Aorta (tissue), 5 donors: ENCODE data around the gene SLC66A2. TPM values are rescaled to one million over a fixed set of nuclear protein-coding genes. Genes with fewer than 3 reads are reported as not detected.

Experiments used
- ATAC-seq: fragments of 200-7000 bp; cut with Tn5 transposase; one replicate; pipeline ENCODE4 v1.9.1; 2022; ENCODE audit warnings: moderate library complexity; ENCODE audit not compliant: low FRiP score
- DNase-seq, 2 donors: peaks; one replicate each; pipeline ENCODE4 v3.0.0-alpha.2; 2020
- H3K27ac ChIP-seq, 2 donors: one replicate each; pipeline ENCODE4 v1.5.1; 2013; ENCODE audit warnings: low read length in 2 of 2, mild to moderate bottlenecking in 2 of 2, moderate library complexity in 2 of 2, control low read depth in 1 of 2, inconsistent platforms in 1 of 2, low read depth in 1 of 2
- H3K27me3 ChIP-seq, 2 donors: one replicate each; pipeline ENCODE4 v1.6.1; 2013; ENCODE audit warnings: control low read depth in 1 of 2, low read length in 1 of 2, mild to moderate bottlenecking in 1 of 2, moderate library complexity in 1 of 2; ENCODE audit not compliant: insufficient read depth in 2 of 2, control insufficient read depth in 1 of 2
- H3K36me3 ChIP-seq, 2 donors: one replicate each; pipeline ENCODE4 v1.6.1; 2013; ENCODE audit warnings: control low read depth in 1 of 2, low read length in 1 of 2, mild to moderate bottlenecking in 1 of 2; ENCODE audit not compliant: insufficient read depth in 2 of 2, control insufficient read depth in 1 of 2
- H3K4me1 ChIP-seq, 2 donors: one replicate each; pipeline ENCODE4 v1.6.1; 2013; ENCODE audit warnings: low read length in 2 of 2, control low read depth in 1 of 2, mild to moderate bottlenecking in 1 of 2, moderate library complexity in 1 of 2; ENCODE audit not compliant: insufficient read depth in 2 of 2, control insufficient read depth in 1 of 2
- H3K4me3 ChIP-seq, 2 donors: one replicate each; pipeline ENCODE4 v1.5.1; 2013; ENCODE audit warnings: low read length in 2 of 2, control low read depth in 1 of 2, mild to moderate bottlenecking in 1 of 2
- H3K9me3 ChIP-seq: one replicate; pipeline ENCODE4 v1.6.1; 2013; ENCODE audit warnings: mild to moderate bottlenecking, low read length; ENCODE audit not compliant: control insufficient read depth
- WGBS, 2 donors: extraction: QIAGEN DNeasy Blood & Tissue Kit; methylation state at CpG; one replicate each; pipeline ENCODE4 v1.1.7; 2013; 5-methylcytosine and 5-hydroxymethylcytosine counted together
- intact Hi-C, 2 donors: fragments of 100-400 bp; cut with DNase I; formaldehyde crosslinking; loops; one replicate each; pipeline versions ENCODE4 v1.14.2 to v1.15.0; 2022
- polyA plus RNA-seq, 2 donors: library from polyadenylated mRNA; stranded (reverse); fragments of 200-250 nt; gene quantifications; one replicate each; pipeline ENCODE4 v1.2.3, GENCODE V29; 2013
- total RNA-seq, 2 donors: library from RNA; stranded (reverse); fragmentation: NEBNext Ultra II Directional; extraction: Animal tissue kit (Norgen Biotek cat#: 25700); gene quantifications; one replicate each; pipeline ENCODE4 v1.2.1, GENCODE V29; 2021
- donor health status: healthy with polysubstance abuse.
- donor health status: Bipolar disorder and iron deficiency.
- donor health status: DM: no; HTN: no; CAD: no.
- donor health status: DM: no; HTN: no; CAD: no.
- donor health status: DM: yes; HTN: yes; CAD: no.

Gene SLC66A2
- total and polyA plus RNA-seq, 4 donors: 12.9 to 48.8 (median 43.9) TPM

- Histone ChIP-seq H3K4me3 (no peak overlapping the region), H3K27ac (no peak overlapping the region), H3K36me3 (peaks cover 0 to 6% of the 10 kb centered on the region in 2 donors), H3K9me3 (peaks cover 6% of the 10 kb centered on the region), H3K27me3 (no peaks in the 10 kb centered on the region), H3K4me1 (no peaks in the 10 kb centered on the region)
- 92 to 97% methylated on average over 9 of the region's 9 CpGs for WGBS, 2 donors
- intact Hi-C loops: no loop called here
- no peak for ATAC-seq
- peak; percentile 6 to 47 for DNase-seq
These were observed 22.9 kb downstream of the SLC66A2 start for GRCh38 chr18:79928563-79928960.

DNA sequence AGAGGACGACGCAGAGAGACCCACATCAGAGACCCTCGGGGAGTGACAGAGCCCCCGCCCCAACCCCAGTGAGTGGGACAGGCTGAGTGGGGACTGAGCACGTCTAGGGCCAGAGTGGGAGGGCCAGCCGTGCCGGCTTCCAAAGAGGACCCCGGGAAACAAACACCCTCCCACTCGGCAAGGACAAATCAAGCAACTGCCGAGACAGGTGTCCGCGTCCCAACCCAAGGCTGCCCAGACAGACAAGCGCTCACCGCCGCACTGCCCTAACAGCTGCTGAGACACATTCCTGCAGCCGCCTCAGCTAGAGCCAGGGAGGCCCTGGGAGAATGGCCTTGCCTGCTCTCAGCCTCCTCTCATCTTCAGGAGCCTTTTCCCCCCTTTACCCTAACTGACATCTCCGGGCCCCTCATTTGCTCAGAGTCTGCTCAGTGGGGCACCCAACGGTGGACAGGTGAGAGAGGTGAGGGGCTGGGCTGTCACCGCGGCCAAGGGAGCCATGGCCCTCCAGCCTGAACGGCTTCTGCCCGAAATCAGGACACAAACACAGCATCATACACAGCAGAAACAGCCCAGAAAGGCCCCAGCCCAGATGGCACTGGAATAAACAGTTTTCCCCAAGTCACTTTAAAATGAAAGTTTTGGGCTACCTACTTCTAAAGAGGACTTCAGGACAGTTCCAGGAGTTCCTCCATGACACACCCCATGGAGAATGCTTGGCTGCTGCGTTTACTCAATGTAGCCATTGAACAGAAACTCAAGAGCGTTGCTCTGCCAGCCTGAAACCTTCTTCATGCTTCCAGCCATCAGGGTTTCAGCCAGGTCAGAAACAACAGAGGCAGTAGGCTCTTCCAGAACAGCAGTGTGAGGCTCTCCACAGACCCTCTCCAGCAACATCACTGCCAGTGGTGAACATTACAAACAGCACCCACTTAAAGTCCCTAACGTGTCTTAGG, 23.6 kb downstream of the SLC66A2 start:
- WGBS, 2 donors: 92 to 95% methylated on average over 25 of the region's 25 CpGs
- Histone ChIP-seq H3K27me3 (no peaks in the 10 kb centered on the region), H3K4me3 (no peak overlapping the region), H3K9me3 (peaks cover 5% of the 10 kb centered on the region), H3K4me1 (no peaks in the 10 kb centered on the region), H3K36me3 (peaks cover 0 to 6% of the 10 kb centered on the region in 2 donors), H3K27ac (no peak overlapping the region)
- DNase-seq (peak; percentile 33 to 61), ATAC-seq (no peak)
- intact Hi-C loops: no loop called here

DNA sequence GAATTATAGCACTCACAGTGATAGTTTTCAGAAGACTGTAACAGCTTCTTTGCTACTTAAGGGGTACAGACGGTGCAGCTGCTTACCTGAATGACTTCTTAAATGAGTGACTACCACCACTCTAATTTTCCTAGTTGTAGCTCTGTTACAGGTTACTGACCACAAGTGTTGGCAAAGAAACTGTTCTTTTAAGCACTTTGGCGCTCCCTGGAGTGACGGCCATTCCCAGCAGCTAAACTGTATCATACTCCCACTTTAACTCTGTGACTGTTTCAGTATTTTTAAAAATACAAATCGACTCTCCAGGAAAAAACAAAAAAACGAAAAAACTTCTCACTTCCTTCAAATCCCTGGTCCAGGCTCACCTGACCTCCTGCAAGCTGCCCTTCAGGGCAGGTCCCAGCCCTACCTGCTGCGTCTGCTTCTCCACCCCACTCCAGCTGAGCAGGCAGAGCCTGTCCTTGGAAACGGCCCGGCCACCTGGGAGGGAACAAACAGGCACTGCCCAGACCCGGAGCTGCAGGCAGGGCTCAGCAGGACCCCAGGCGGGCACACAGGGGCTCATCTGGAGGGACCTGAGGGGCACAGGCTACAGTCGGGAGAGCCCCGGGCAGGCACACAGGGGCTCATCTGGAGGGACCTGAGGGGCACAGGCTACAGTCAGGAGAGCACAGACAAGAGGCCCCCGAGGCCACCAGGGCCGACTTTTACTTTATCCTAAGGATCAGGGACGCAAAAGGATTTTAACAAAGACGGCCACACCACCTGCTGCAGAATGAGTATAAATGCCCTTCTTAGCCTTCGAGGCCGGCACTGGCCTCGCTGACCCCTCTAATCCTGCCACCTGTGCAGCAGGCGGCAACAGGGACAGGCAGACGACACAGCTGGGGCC, 24.5 kb downstream of the SLC66A2 start:
- H3K27ac ChIP-seq: no peak overlapping the region
- DNase-seq: peak; percentile 31 to 75
- H3K36me3 ChIP-seq: peaks cover 0 to 6% of the 10 kb centered on the region in 2 donors
- no peak overlapping the region for H3K4me3 ChIP-seq
- H3K27me3 ChIP-seq: no peaks in the 10 kb centered on the region
- 89 to 91% methylated on average over 21 of the region's 21 CpGs for WGBS, 2 donors
- H3K4me1 ChIP-seq: no peaks in the 10 kb centered on the region
- H3K9me3 ChIP-seq: peaks cover 5% of the 10 kb centered on the region
- no peak for ATAC-seq
- intact Hi-C loops: no loop called here

DNA sequence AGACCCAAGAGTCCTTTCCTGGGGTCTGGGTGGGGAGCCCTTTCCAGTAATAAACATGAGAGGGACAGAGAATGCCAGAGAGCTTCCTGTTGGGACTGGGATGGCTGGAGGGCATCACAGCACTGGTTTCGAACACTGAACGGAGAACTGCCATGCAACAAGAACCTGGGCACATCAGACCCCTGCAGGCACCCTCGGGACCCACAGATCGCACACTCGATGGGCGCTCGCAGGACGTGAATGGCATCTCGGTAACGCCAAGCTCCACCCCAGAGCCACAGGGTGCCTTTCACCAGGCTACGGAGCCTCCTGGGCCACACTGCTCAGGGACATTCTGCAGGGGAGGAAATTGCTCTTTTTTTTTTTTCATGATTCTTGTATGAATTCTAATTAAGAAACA, 25.1 kb downstream of the SLC66A2 start:
- 93 to 95% methylated on average over 11 of the region's 11 CpGs for WGBS, 2 donors
- Histone ChIP-seq H3K4me3 (no peak overlapping the region), H3K27ac (no peak overlapping the region), H3K9me3 (peaks cover 3% of the 10 kb centered on the region), H3K27me3 (no peaks in the 10 kb centered on the region), H3K4me1 (no peaks in the 10 kb centered on the region), H3K36me3 (peaks cover 0 to 6% of the 10 kb centered on the region in 2 donors)
- ATAC-seq (no peak), DNase-seq (peak; percentile 35 to 67)
- intact Hi-C loops: no loop called here

- H3K36me3 ChIP-seq: peaks cover 0 to 6% of the 10 kb centered on the region in 2 donors
- no peaks in the 10 kb centered on the region for H3K27me3 ChIP-seq
- H3K9me3 ChIP-seq: peaks cover 3% of the 10 kb centered on the region
- 45 to 61% methylated on average over 25 of the region's 25 CpGs for WGBS, 2 donors
- DNase-seq (peak; percentile 35 to 51), ATAC-seq (no peak)
- intact Hi-C loops: no loop called here
- H3K4me3 ChIP-seq: no peak overlapping the region
- H3K4me1 ChIP-seq: no peaks in the 10 kb centered on the region
- no peak overlapping the region for H3K27ac ChIP-seq
These were observed 26.4 kb downstream of the SLC66A2 start for GRCh38 chr18:79924814-79925731.

DNA sequence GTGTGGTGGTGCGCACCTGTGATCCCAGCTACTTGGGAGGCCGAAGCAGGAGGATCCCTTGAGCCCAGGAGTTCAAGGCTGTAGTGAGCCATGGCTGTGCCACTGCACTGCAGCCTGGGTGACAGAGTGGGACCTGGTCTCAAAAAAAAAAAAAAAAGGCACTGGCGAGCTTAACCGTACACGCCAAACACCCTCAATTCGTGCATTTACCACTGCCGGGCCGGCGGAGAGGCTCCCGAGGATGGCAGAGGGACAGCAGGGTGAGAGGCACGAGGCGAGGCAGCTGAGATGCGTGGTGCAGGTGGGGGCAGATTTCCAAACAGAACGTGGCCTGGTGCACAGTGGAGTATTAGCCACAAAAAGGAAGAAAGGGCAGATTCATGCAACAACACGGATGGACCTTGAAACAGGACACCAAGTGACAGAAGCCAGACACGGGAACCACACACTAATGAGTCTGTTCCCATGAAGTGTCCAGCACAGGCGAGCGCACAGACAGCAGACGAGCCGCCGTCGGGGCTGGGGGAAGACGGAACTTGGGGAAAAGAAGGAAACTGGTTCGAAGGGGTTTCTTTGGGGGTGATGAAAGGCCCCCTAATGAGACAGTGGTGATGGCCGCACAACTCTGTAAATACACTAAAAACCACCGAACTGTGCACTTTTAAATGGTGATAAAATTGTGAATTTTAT, 27.4 kb downstream of the SLC66A2 start:
- WGBS, 2 donors: 98% methylated on average over 26 of the region's 26 CpGs
- Histone ChIP-seq H3K4me3 (no peak overlapping the region), H3K9me3 (peaks cover 1% of the 10 kb centered on the region), H3K27ac (no peak overlapping the region), H3K4me1 (no peaks in the 10 kb centered on the region), H3K36me3 (peaks cover 0 to 4% of the 10 kb centered on the region in 2 donors), H3K27me3 (no peaks in the 10 kb centered on the region)
- ATAC-seq (no peak), DNase-seq (peak; percentile 17 to 72)
- intact Hi-C loops: no loop called here

- intact Hi-C loops: no loop called here
- Histone ChIP-seq H3K27me3 (no peaks in the 10 kb centered on the region), H3K9me3 (no peaks in the 10 kb centered on the region), H3K4me3 (no peak overlapping the region), H3K27ac (no peak overlapping the region), H3K4me1 (no peaks in the 10 kb centered on the region), H3K36me3 (no peaks in the 10 kb centered on the region)
- ATAC-seq (no peak), DNase-seq (peak; percentile 38 to 57)
- 91 to 92% methylated on average over 12 to 17 of the region's 17 CpGs for WGBS, 2 donors
These were observed 28.5 kb downstream of the SLC66A2 start for GRCh38 chr18:79922971-79923411.
